Renal cortical epithelial cell (primary cell): ENCODE data around the gene SELENOO. TPM values are rescaled to one million over a fixed set of nuclear protein-coding genes. Genes with fewer than 3 reads are reported as not detected.
A peak's percentile ranks its signal among the peaks of the same experiment; 100 is the strongest.
"Not testable (repeated sequence)": the region's sequence is repeated elsewhere in the genome, so short reads cannot be mapped to it uniquely, and the experiment has no call there.

ENCODE experiments used
- DNase-seq: peaks from one replicate; pipeline ENCODE4 v3.0.0-alpha.2; 2011; ENCODE audit warnings: low read depth
- total RNA-seq: library from RNA; depleted of rRNA; stranded (reverse); fragments of >200 nt; gene quantifications from 2 replicates; pipeline ENCODE4 v1.2.3, GENCODE V29; 2014

The SELENOO gene
- total RNA-seq = 23.4 and 26.7 TPM in 2 replicates

- peak; percentile 47 for DNase-seq
Measured at GRCh38 chr22:50200461-50201190, at the start of gene SELENOO. SELENOO (plus strand) TSS chr22:50201011; CDS start chr22:50201037, 26 bp downstream.

GRCh38 chr22:50151571-50152537 lies 49.0 kb upstream of the SELENOO start:
- DNase-seq = no peak

GRCh38 chr22:50153056-50153755 lies 47.6 kb upstream of the SELENOO start:
- no peak for DNase-seq

- DNase-seq = no peak
Measured at GRCh38 chr22:50153756-50154140, 47.1 kb upstream of the SELENOO start.

GRCh38 chr22:50157709-50158375 lies 43.0 kb upstream of the SELENOO start:
- DNase-seq = peak; percentile 23

- DNase-seq = no peak
Measured at GRCh38 chr22:50160947-50161346, 39.9 kb upstream of the SELENOO start.

GRCh38 chr22:50161508-50162390 lies 39.1 kb upstream of the SELENOO start:
- no peak for DNase-seq

- no peak for DNase-seq
Measured at GRCh38 chr22:50162391-50162956, 38.3 kb upstream of the SELENOO start.

- no peak for DNase-seq
Measured at GRCh38 chr22:50165436-50166123, 35.2 kb upstream of the SELENOO start.

GRCh38 chr22:50167689-50168489 lies 32.9 kb upstream of the SELENOO start:
- DNase-seq = no peak

- not testable (repeated sequence) for DNase-seq
Measured at GRCh38 chr22:50168490-50169180, 32.2 kb upstream of the SELENOO start.

GRCh38 chr22:50169181-50169759 lies 31.5 kb upstream of the SELENOO start:
- no peak for DNase-seq

- no peak for DNase-seq
Measured at GRCh38 chr22:50169774-50170341, 31.0 kb upstream of the SELENOO start.

GRCh38 chr22:50170453-50171318 lies 30.1 kb upstream of the SELENOO start, which contains the start of gene PANX2:
PANX2 (plus strand) TSS chr22:50170731; CDS start chr22:50170731, 0 bp downstream.
- DNase-seq = no peak

GRCh38 chr22:50171319-50171964 lies 29.4 kb upstream of the SELENOO start:
- DNase-seq = no peak

- no peak for DNase-seq
Measured at GRCh38 chr22:50171965-50172421, 28.8 kb upstream of the SELENOO start.
